IMR-90 (cell line): Measurements from ENCODE around the gene KRTAP5-4. TPM values are rescaled to one million over a fixed set of nuclear protein-coding genes. Genes with fewer than 3 reads are reported as not detected.
"Not testable (repeated sequence)": the region's sequence is repeated elsewhere in the genome, so short reads cannot be mapped to it uniquely, and the experiment has no call there.

Experiments used
- ATAC-seq: fragments of 200-7000 bp; cut with Tn5 transposase; 2 replicates; pipeline ENCODE4 v1.9.1; 2020; ENCODE audit warnings: low read depth, mild to moderate bottlenecking, moderate library complexity
- BruUV-seq: library from RNA; stranded (reverse); fragments of 400-500 nt; replicated peaks from 2 replicates; lab custom pipeline; 2021; lab: Mats Ljungman, UMichigan
- CTCF ChIA-PET: fragments of 300-600 bp; formaldehyde crosslinking; extraction: SDS; loops from one replicate; lab custom pipeline; 2021; ENCODE audit warnings: antibody characterized with exemption; lab: Yijun Ruan, JAX
- POLR2A ChIA-PET: fragments of 300-600 bp; sonication (Branson Sonifier 250); formaldehyde crosslinking; loops from one replicate; lab custom pipeline; 2022; ENCODE audit warnings: antibody characterized with exemption; ENCODE audit not compliant: unreplicated experiment; lab: Charles Lee
- DNase-seq: peaks from one replicate; pipeline ENCODE4 v3.0.0; 2013
- H2AFZ ChIP-seq: replicated peaks from 2 replicates; pipeline ENCODE3; 2013; ENCODE audit warnings: low read length, mild to moderate bottlenecking; ENCODE audit not compliant: poor library complexity
- H2AK5ac ChIP-seq: 2 replicates; pipeline ENCODE4 v1.6.1; 2013; ENCODE audit warnings: low read depth, low read length, inconsistent platforms
- H2AK9ac ChIP-seq: replicated peaks from 2 replicates; pipeline ENCODE3; 2013; ENCODE audit warnings: mild to moderate bottlenecking, low read depth, low read length, moderate library complexity; ENCODE audit not compliant: poor library complexity
- H2BK120ac ChIP-seq: 2 replicates; pipeline ENCODE4 v1.6.1; 2013; ENCODE audit warnings: low read depth, low read length, inconsistent platforms
- H2BK15ac ChIP-seq: 3 replicates; pipeline ENCODE4 v1.6.1; 2013; ENCODE audit warnings: low read depth, low read length, inconsistent platforms
- H2BK20ac ChIP-seq: 2 replicates; pipeline ENCODE4 v1.6.1; 2013; ENCODE audit warnings: low read depth, mild to moderate bottlenecking, inconsistent platforms, low read length, moderate library complexity
- H2BK5ac ChIP-seq: 2 replicates; pipeline ENCODE4 v1.6.1; 2013; ENCODE audit warnings: mild to moderate bottlenecking, low read depth, low read length, inconsistent platforms; ENCODE audit not compliant: poor library complexity, severe bottlenecking
- H3K14ac ChIP-seq: replicated peaks from 2 replicates; pipeline ENCODE4 v1.6.1; 2013; ENCODE audit warnings: low read depth, low read length, inconsistent platforms
- H3K18ac ChIP-seq: 2 replicates; pipeline ENCODE4 v1.6.1; 2013; ENCODE audit warnings: low read depth, low read length, control low read depth
- H3K23ac ChIP-seq: 2 replicates; pipeline ENCODE4 v1.6.1; 2013; ENCODE audit warnings: low read depth, low read length, inconsistent platforms
- H3K27ac ChIP-seq: 2 replicates; pipeline ENCODE4 v1.5.1; 2013; ENCODE audit warnings: mild to moderate bottlenecking, control low read depth, low read length; ENCODE audit not compliant: insufficient read depth
- H3K27me3 ChIP-seq: 2 replicates; pipeline ENCODE4 v1.6.1; 2013; ENCODE audit warnings: low read length; ENCODE audit not compliant: control insufficient read depth, insufficient read depth
- H3K36me3 ChIP-seq: 2 replicates; pipeline ENCODE4 v1.6.1; 2013; ENCODE audit warnings: low read length, mixed read lengths; ENCODE audit not compliant: control insufficient read depth, insufficient read depth
- H3K4ac ChIP-seq: 2 replicates; pipeline ENCODE4 v1.6.1; 2013; ENCODE audit warnings: low read depth, low read length, inconsistent platforms
- H3K4me1 ChIP-seq: 2 replicates; pipeline ENCODE4 v1.6.1; 2013; ENCODE audit warnings: low read length, mixed read lengths; ENCODE audit not compliant: control insufficient read depth, insufficient read depth
- H3K4me2 ChIP-seq: 2 replicates; pipeline ENCODE4 v1.6.1; 2013; ENCODE audit warnings: low read depth, mild to moderate bottlenecking, control low read depth, low read length, moderate library complexity
- H3K4me3 ChIP-seq: 2 replicates; pipeline ENCODE4 v1.5.1; 2013; ENCODE audit warnings: low read depth, mild to moderate bottlenecking, control low read depth, low read length, moderate library complexity; ENCODE audit not compliant: insufficient read depth
- H3K56ac ChIP-seq: 2 replicates; pipeline ENCODE4 v1.6.1; 2013; ENCODE audit warnings: low read length, inconsistent platforms; ENCODE audit not compliant: insufficient read depth; ENCODE audit errors: extremely low read depth
- H3K79me1 ChIP-seq, 2 experiments: 2 replicates each; pipeline ENCODE4 v1.6.1; 2013; ENCODE audit warnings: low read length in 2 of 2, inconsistent platforms in 1 of 2, low read depth in 1 of 2
- H3K9ac ChIP-seq: 2 replicates; pipeline ENCODE4 v1.6.1; 2013; ENCODE audit warnings: low read depth, low read length, control low read depth
- H3K9me1 ChIP-seq: 2 replicates; pipeline ENCODE4 v1.6.1; 2013; ENCODE audit warnings: low read length, inconsistent platforms; ENCODE audit not compliant: insufficient read depth
- H3K9me3 ChIP-seq: 2 replicates; pipeline ENCODE4 v1.6.1; 2013; ENCODE audit warnings: low read length; ENCODE audit not compliant: control insufficient read depth, insufficient read depth
- H4K20me1 ChIP-seq: 2 replicates; pipeline ENCODE4 v1.6.1; 2013; ENCODE audit warnings: low read length, inconsistent platforms; ENCODE audit not compliant: insufficient read depth
- H4K5ac ChIP-seq: 2 replicates; pipeline ENCODE4 v1.6.1; 2013; ENCODE audit warnings: mild to moderate bottlenecking, low read depth, low read length, control low read depth
- H4K8ac ChIP-seq, 2 experiments: 2 replicates each; pipeline ENCODE4 v1.6.1; 2013; ENCODE audit warnings: low read depth in 2 of 2, low read length in 2 of 2, control low read depth in 1 of 2, inconsistent platforms in 1 of 2
- H4K91ac ChIP-seq: 2 replicates; pipeline ENCODE4 v1.6.1; 2013; ENCODE audit warnings: low read depth, low read length, inconsistent platforms; ENCODE audit not compliant: insufficient read depth
- WGBS, 2 experiments: methylation state at CpG; one replicate each; pipeline versions ENCODE4 v1.1.5 to v1.1.7; 2013; ENCODE audit warnings: missing lambda C conversion rate in 2 of 2; ENCODE audit not compliant: insufficient read length in 1 of 2; ENCODE audit errors: extremely low coverage in 2 of 2; 5-methylcytosine and 5-hydroxymethylcytosine counted together
- dilution Hi-C: fragments of 300-500 bp; cut with HindIII; formaldehyde crosslinking; loops from one replicate; pipeline ENCODE4 v1.14.3; 2018; ENCODE audit warnings: low sequenced_read_pairs; ENCODE audit not compliant: unreplicated experiment
- in situ Hi-C: fragments of 300-500 bp; cut with MboI; formaldehyde crosslinking; loops from 3 replicates; pipeline ENCODE4 v1.14.3; 2019; ENCODE audit warnings: low sequenced_read_pairs, inconsistent platforms, mixed read lengths
- intact Hi-C: fragments of 100-400 bp; cut with micrococcal nuclease; formaldehyde crosslinking; loops from 2 replicates; pipeline ENCODE4 v1.10.0; 2022
- polyA plus RNA-seq, 3 experiments: library from polyadenylated mRNA; depleted of rRNA; stranded (reverse); fragments of >200 nt; gene quantifications; 2 replicates each; pipeline ENCODE4 v1.2.3, GENCODE V29; 2012; ENCODE audit warnings: low replicate concordance in 1 of 3
- total RNA-seq: library from RNA; depleted of rRNA; stranded (reverse); fragments of >200 nt; gene quantifications from 2 replicates; pipeline ENCODE4 v1.2.3, GENCODE V29; 2012

KRTAP5-4 gene
- total and polyA plus RNA-seq, 2 of the 4 experiments (the other 2 are of a cell fraction), result not detected

DNA sequence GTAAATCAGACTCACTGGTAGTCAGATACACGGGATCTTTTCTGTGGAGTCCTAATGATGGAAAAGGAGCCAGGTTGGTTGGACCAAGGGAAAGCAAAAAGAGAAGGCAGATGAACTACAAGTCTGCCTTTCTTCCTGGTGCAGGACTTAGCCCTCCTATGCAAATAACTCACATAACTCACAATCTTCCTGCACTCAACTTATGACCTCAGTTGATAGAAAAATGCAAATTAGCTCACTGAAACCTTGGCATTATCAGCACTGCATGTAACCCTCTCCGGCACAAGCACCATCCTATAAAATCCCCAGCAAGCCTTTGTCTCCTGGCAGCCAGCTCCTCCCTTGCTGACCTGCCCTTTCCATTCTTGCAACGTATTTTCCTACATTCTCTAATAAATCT lies 20.3 kb downstream of the KRTAP5-4 start:
- H3K27ac ChIP-seq, H4K20me1 ChIP-seq, H2AK9ac ChIP-seq, H2BK15ac ChIP-seq, H4K8ac ChIP-seq, H2BK120ac ChIP-seq, H3K4ac ChIP-seq, H3K9me3 ChIP-seq, H2BK20ac ChIP-seq, H2AK5ac ChIP-seq, in situ Hi-C loops, H3K4me1 ChIP-seq, H3K18ac ChIP-seq, ATAC-seq, H3K9me1 ChIP-seq, BruUV-seq, H2AFZ ChIP-seq, H3K56ac ChIP-seq, H4K91ac ChIP-seq, H3K23ac ChIP-seq, H3K4me2 ChIP-seq, H4K5ac ChIP-seq, CTCF ChIA-PET, DNase-seq, H3K9ac ChIP-seq, intact Hi-C loops, H3K36me3 ChIP-seq, H3K14ac ChIP-seq, dilution Hi-C loops, H3K79me1 ChIP-seq, H2BK5ac ChIP-seq, POLR2A ChIA-PET, H3K4me3 ChIP-seq: not testable (repeated sequence)
- WGBS, 2 experiments, result no CpG with 5 or more reads among the region's 3 CpGs
- peaks cover 53% of the 10 kb centered on the region for H3K27me3 ChIP-seq
